ENCODE results near the gene PRR12. TPM values are rescaled to one million over a fixed set of nuclear protein-coding genes. Genes with fewer than 3 reads are reported as not detected.

PRR12 gene
- total and polyA plus RNA-seq, 9 of the 15 experiments (the other 6 are each of a cell fraction or from before 2014, with no cell fraction given), result 0.01 to 21.1 (median 0.98) TPM

DNA sequence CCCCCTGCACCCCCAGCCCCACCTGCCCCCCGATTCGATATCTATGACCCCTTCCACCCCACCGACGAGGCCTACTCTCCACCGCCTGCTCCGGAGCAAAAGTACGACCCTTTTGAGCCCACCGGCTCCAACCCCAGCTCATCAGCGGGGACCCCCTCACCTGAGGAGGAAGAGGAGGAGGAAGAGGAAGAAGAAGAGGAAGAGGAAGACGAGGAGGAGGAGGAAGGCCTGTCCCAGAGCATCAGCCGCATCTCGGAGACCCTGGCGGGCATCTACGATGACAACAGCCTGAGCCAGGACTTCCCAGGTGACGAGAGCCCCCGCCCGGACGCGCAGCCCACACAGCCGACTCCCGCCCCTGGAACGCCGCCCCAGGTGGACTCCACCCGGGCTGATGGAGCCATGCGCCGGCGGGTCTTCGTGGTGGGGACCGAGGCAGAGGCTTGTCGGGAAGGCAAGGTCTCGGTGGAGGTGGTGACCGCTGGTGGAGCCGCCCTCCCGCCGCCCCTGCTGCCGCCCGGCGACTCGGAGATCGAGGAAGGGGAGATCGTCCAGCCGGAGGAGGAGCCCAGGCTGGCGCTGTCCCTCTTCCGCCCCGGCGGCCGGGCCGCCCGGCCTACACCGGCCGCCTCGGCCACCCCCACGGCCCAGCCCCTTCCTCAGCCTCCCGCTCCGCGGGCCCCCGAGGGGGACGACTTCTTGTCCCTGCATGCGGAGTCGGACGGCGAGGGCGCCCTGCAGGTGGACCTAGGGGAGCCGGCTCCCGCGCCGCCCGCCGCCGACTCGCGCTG lies 60.2 kb downstream of the PRR12 start:
- TF ChIP-seq FOXP1 (CRISPR knock-in tag; IDR thresholded peaks at IDR 0.05) (no peak), HDAC6 (IDR thresholded peaks at IDR 0.05; ENCODE audit: low read depth, low read length) (no peak), KDM2B (CRISPR knock-in tag; IDR thresholded peaks at IDR 0.05) (no peak), COPS2 (conservative IDR thresholded peaks at IDR 0.05) (no peak), RBFOX2 (IDR thresholded peaks at IDR 0.05; ENCODE audit: low read depth, low read length) (peak; percentile 36; the same call in 1 of the 2 replicates), FOXJ2 (tag; IDR thresholded peaks at IDR 0.05) (no peak)
- TF ChIP-seq, protein P1, sequence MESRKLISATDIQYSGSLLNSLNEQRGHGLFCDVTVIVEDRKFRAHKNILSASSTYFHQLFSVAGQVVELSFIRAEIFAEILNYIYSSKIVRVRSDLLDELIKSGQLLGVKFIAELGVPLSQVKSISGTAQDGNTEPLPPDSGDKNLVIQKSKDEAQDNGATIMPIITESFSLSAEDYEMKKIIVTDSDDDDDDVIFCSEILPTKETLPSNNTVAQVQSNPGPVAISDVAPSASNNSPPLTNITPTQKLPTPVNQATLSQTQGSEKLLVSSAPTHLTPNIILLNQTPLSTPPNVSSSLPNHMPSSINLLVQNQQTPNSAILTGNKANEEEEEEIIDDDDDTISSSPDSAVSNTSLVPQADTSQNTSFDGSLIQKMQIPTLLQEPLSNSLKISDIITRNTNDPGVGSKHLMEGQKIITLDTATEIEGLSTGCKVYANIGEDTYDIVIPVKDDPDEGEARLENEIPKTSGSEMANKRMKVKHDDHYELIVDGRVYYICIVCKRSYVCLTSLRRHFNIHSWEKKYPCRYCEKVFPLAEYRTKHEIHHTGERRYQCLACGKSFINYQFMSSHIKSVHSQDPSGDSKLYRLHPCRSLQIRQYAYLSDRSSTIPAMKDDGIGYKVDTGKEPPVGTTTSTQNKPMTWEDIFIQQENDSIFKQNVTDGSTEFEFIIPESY (CRISPR knock-in tag; IDR thresholded peaks at IDR 0.05), result peak; percentile 70; the same call in 1 of the 2 replicates
- TF ChIP-seq, protein P2, sequence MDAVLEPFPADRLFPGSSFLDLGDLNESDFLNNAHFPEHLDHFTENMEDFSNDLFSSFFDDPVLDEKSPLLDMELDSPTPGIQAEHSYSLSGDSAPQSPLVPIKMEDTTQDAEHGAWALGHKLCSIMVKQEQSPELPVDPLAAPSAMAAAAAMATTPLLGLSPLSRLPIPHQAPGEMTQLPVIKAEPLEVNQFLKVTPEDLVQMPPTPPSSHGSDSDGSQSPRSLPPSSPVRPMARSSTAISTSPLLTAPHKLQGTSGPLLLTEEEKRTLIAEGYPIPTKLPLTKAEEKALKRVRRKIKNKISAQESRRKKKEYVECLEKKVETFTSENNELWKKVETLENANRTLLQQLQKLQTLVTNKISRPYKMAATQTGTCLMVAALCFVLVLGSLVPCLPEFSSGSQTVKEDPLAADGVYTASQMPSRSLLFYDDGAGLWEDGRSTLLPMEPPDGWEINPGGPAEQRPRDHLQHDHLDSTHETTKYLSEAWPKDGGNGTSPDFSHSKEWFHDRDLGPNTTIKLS (IDR thresholded peaks at IDR 0.05; ENCODE audit: borderline replicate concordance, low read depth), result no peak
- no peak for FAIRE-seq
- no TSS peak for BruUV-seq (replicated peaks)

More for the DNA sequence above, 60.2 kb downstream of the PRR12 start:
- no peak overlapping the region for H3K4me3 ChIP-seq
- ATAC-seq, result no peak
- WGBS (ENCODE audit: insufficient coverage, low coverage, missing lambda C conversion rate), result 96% methylated on average over 8 of the region's 72 CpGs
- H3K36me3 ChIP-seq (ENCODE audit: control insufficient read depth, insufficient read depth, low read length), result peaks cover 79% of the 10 kb centered on the region; the same call in 2 of the 3 replicates
- H3K9me3 ChIP-seq (replicated peaks; ENCODE audit: control insufficient read depth, insufficient read depth, low read depth, low read length), result no peaks in the 10 kb centered on the region; the same call in 1 of the 2 replicates
- no peaks in the 10 kb centered on the region for H3K9me1 ChIP-seq (ENCODE audit: control insufficient read depth, insufficient read depth, low read length)
- no peak for DNase-seq (ENCODE audit: extremely low read depth in 1 of 4, low spot score in 3 of 4)
- no peak overlapping the region for H3K4me2 ChIP-seq (ENCODE audit: insufficient read depth, low read length)
- in situ Hi-C loops (cut with MboI), result no loop called here
- no peak overlapping the region for H2AFZ ChIP-seq (ENCODE audit: low read depth, low read length)
- intact Hi-C loops (cut with micrococcal nuclease), result no loop called here
- peaks cover 0 to 9% of the 10 kb centered on the region in 2 experiments; a peak in 2 of 5 replicates for H3K4me1 ChIP-seq (replicated peaks in 1 of 2; ENCODE audit: control insufficient read depth in 2 of 2, insufficient read depth in 2 of 2, low read length in 2 of 2)
- H3K27me3 ChIP-seq (ENCODE audit: control insufficient read depth in 2 of 2, insufficient read depth in 2 of 2, low read length in 2 of 2), result no peaks in the 10 kb centered on the region
- H3K27ac ChIP-seq (ENCODE audit: extremely low read depth, low read depth, low read length), result no peak overlapping the region
- H3K9ac ChIP-seq (ENCODE audit: insufficient read depth in 1 of 2, low read depth in 2 of 2, low read length in 2 of 2), result no peak overlapping the region
- 0 out of 2 replicates have a peak, but pooled peaks cover 4% of the 10 kb centered on the region for H4K20me1 ChIP-seq (replicated peaks; ENCODE audit: control insufficient read depth, insufficient read depth, low read length)
- H3K79me2 ChIP-seq (ENCODE audit: control insufficient read depth, insufficient read depth, low read length), result peaks cover 4% of the 10 kb centered on the region; the same call in 1 of the 3 replicates
- ChIA-PET POLR2A (no interaction called here), CTCF (ENCODE audit: low intra/inter-chr PET ratio) (no interaction called here)

All from K562 (cell line).